ENCODE results near the gene CFAP100. TPM values are rescaled to one million over a fixed set of nuclear protein-coding genes. Genes with fewer than 3 reads are reported as not detected.

Gene CFAP100
- total RNA-seq, 2 experiments from 2014 or later: not detected

DNA sequence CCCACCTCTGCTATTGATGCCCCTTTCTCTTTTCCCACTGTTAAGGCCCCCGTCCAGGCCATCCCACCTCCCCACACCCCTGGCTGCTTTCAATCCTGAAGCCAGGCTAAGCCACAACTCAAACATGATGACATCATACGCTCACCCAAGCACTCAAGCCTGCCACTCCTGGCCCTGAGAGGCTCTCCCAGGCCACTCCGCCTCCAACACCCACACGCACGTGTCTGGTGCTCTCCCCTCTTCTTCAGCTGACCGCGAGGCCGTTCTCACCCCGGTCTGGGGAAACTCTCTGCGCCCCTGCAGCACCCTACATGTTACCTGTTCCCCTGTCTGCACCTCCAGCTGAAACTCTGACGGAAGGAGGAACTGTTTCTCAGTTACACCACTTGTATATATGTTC, 74.8 kb downstream of the CFAP100 start:
- H3K27ac Mint-ChIP-seq: peak overlapping the region; percentile 51
- H3K9me3 Mint-ChIP-seq: no peaks in the 10 kb centered on the region
- peaks cover 66% of the 10 kb centered on the region for H3K4me1 Mint-ChIP-seq
- H3K27me3 Mint-ChIP-seq: no peaks in the 10 kb centered on the region
- POLR2A ChIA-PET: no interaction called here
- no peak for DNase-seq
- no peak overlapping the region for H3K4me3 Mint-ChIP-seq
- peaks cover 80% of the 10 kb centered on the region for H3K36me3 Mint-ChIP-seq (ENCODE audit: low read depth)
- CTCF ChIA-PET: no interaction called here

DNA sequence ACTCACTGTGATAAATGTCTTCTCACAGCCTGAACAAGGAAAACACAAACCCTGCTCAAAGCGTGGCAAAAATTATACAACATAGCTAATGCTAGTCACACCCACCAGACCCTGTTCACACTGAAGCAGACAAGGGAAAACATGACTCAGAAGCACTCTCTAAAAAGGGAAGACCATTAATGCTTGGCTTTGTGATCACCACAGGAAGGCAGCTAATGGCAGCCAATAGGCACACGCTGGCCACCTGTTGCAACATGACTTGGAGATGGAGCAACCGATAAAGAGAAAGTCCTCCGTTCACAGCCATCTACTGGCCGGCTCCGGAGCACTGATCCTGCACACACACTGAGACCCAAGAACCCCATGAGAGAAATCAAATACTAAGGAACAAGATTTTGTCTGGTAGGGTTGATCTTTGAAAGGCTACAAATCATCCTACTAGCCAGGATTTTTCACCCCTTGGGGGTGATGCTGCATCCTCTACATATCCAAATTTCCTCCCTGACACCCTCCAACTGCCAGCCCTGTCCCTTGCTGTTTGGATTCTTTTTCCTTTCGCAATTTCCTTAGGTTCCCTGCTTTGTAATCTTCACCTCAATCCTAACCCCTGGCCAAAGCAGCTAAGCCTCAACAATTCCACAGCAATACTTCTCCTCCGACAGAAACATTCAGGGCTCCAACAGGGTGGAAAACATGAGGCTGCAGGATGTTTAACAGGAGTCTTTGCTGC, 77.7 kb downstream of the CFAP100 start:
- ChIA-PET POLR2A (no interaction called here), CTCF (interaction anchor here (0.5 kb wide), 1 partner anchor 264 kb away, joined by 3 read pairs; no protein-coding TSS in a partner anchor)
- peaks cover 63% of the 10 kb centered on the region for H3K4me1 Mint-ChIP-seq
- no peaks in the 10 kb centered on the region for H3K27me3 Mint-ChIP-seq
- DNase-seq: no peak
- peak overlapping the region; percentile 89 for H3K4me3 Mint-ChIP-seq
- H3K27ac Mint-ChIP-seq: peak overlapping the region; percentile 1
- peaks cover 63% of the 10 kb centered on the region for H3K36me3 Mint-ChIP-seq (ENCODE audit: low read depth)
- H3K9me3 Mint-ChIP-seq: no peaks in the 10 kb centered on the region

DNA sequence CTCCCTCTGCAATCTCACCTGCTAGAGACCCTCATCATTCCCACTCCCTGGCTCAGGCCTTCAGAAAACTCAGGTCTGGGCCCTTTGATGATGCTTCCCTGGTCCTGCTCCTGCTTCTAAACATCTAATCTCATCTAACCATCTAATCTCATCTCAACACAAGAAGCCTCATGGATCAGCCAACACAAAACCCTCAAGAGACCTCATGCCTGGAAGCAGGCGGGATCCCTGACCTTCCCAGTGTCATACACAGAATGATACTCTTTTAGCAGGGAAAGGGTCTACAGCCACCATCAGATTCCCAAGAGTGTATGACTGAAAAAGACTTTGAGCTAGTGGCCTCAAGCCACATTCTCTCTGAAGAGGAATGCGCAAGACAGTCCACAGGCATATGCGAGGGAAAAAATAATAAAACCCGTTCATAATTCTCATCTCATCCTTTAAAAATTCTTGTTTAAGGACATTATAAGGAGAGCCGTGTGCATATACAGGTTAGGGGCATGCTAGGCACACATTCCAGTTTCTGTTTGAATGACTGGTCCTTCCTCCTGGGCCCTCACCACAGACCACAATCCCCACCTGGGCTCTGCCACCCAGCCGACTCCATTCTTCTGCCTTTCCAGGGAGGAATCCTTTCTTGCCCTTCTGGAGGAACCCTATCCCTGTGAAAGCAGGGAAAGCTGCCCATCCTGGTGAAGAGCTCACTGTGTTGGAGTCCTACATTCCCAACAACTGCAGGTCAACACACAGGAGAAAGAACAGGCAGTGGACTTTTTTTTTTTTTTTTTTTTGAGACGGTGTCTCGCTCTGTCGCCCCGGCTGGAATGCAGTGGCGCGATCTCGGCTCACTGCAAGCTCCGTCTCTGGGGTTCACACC, 78.8 kb downstream of the CFAP100 start:
- no peak for DNase-seq
- CTCF ChIA-PET: interaction anchor here (0.5 to 0.9 kb wide), 3 partner anchors 10 to 344 kb away, joined by 3 to 9 read pairs (median 3); no protein-coding TSS in a partner anchor
- Mint-ChIP-seq H3K27me3 (no peaks in the 10 kb centered on the region), H3K4me3 (peak overlapping the region; percentile 89), H3K36me3 (ENCODE audit: low read depth) (peaks cover 55% of the 10 kb centered on the region), H3K9me3 (no peaks in the 10 kb centered on the region), H3K27ac (peak overlapping the region; percentile 8), H3K4me1 (peaks cover 56% of the 10 kb centered on the region)
- POLR2A ChIA-PET: interaction anchor here (1.1 to 2.5 kb wide), 3 partner anchors 7 to 21 kb away, joined by 4 to 7 read pairs (median 4); no protein-coding TSS in a partner anchor

DNA sequence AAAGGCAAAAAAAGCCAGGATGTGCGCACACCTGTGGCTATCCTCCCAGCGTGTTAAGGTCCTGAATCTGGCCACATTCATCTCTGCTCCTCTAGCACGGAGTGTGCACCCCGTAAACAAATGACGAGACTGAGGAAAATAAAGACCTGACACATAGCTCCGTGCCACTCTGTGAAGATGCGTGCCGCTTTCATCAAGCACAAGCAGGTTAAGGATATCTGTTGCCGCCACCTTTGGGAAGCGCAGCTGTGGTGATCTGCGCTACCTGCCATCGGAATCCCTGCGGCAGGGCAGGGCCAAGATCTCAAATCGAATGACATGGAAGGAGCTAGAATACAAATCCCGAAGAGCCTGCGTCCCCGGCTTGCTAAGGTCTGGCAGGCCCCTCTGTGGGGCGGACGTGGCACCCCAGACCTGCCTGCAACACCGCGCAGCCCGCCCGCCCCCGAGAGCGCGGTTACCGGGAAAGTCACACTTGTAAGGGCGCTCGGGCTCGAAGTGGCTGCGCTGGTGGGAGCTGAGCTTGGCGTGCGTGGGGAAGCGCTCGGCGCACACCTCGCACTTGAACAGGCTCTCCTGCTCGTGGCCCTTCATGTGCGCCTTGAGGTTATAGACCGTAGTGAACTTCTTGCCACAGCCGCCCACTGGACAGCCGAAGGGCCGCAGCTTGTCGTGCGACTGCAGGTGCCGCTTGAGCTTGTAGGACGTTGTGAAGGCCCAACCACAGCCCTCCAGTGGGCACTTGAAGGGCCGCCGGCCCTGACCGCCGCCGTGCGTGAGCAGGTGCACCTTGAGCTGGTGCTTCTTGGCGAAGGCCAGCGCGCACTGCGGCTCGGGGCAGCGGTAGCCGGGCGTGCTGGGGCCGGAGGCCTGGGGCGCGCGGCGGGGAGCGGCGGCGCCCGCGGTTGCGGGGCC, 80.0 kb downstream of the CFAP100 start:
- POLR2A ChIA-PET: interaction anchor here (1.0 to 2.5 kb wide), 5 partner anchors 9 to 22 kb away, joined by 3 to 7 read pairs (median 4); no protein-coding TSS in a partner anchor
- H3K4me3 Mint-ChIP-seq: peak overlapping the region; percentile 89
- peaks cover 44% of the 10 kb centered on the region for H3K4me1 Mint-ChIP-seq
- peak overlapping the region; percentile 85 for H3K27ac Mint-ChIP-seq
- DNase-seq: peak; percentile 47
- peaks cover 43% of the 10 kb centered on the region for H3K36me3 Mint-ChIP-seq (ENCODE audit: low read depth)
- CTCF ChIA-PET: interaction anchor here (1.0 kb wide), 1 partner anchor 558 kb away, joined by 3 read pairs; no protein-coding TSS in a partner anchor
- H3K27me3 Mint-ChIP-seq: no peaks in the 10 kb centered on the region
- H3K9me3 Mint-ChIP-seq: no peaks in the 10 kb centered on the region

DNA sequence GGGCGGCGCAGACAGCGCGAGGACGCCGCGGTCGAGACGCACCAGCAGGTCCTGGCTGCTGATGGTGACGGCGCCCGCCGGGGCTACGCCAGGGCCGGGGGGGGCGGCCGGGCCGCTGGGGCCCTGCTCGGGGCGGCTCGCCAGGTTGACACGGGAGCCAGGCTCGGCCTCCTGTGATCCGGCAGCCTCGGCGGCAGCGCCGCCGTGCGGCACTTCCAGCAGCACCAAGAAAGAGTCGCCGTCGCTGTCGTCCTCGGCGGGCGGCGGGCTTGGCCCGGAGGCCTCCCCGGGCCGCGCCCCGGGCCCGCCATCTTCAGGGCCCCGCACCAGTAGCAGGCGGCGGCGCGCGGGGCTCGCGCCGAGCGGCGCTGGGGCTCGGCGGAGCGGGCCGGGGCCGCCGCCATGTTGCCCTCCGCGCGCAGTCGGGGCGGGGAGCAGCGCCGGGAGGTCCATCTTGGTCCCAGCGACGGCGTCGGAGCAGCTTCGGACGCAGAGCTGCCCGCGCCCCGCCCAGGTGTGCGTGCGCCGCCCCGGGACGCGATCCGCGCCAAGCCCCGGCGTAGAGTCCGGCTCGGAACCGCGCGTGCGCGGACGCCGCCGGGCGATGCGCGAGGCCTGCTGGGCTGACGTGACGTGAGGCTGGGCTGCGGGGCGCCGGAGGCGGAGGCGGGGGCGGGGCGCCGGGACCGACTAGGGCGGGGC, 80.9 kb downstream of the CFAP100 start, which contains the start of gene ZXDC:
Gene ZXDC (minus strand): TSS at position 479 of the 702 bp plus-strand sequence. CDS start 26 bp downstream, at position 453.
- peak within 1 kb of the TSS; percentile 85 for H3K27ac Mint-ChIP-seq
- CTCF ChIA-PET: interaction anchor here (1.0 to 1.1 kb wide), 2 partner anchors 559 to 1007 kb away, joined by 3 read pairs; no protein-coding TSS in a partner anchor

DNA sequence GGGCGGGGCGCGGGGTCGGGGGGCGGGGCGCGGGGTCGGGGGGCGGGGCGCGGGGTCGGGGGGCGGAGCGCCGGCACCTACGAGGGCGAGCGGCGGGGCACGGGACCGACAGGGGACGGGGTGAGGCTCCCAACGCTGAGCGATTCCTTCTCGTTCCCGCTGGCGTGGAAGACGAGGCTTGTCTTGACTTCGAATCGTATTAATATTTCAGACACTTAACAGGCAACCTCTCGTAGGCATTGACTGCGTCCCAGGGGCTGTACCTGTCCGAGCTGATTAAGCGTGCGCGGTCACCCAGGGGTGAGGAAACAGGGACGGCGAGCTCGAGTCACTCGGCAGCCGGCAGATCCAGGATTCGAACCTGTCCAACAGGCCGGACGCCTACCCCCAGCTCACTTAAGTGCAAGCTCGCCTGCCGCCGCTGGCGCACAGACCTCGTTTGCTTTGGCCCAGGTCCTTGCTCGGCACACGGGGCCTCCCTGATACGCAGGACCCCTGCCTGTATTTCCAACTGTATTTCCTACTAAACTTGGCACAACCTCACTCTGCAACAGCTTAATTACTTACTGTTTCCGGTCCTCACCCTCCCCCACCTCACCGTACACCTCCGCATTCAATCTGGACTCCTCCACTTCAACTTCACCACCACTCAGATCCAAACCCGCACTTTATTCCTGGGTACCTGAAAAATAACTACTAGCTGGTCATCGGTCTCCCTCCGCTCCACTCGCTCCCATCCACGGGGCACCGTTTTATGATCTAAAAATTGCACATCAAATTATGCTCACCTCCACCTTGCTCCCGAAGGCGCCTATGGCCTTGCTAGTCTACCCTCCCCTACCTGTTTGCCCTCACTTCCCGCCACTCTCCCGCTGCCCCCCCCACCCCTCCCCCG, 81.7 kb downstream of the CFAP100 start:
- DNase-seq: no peak
- POLR2A ChIA-PET: interaction anchor here (0.6 to 2.5 kb wide), 5 partner anchors 10 to 17 kb away, joined by 3 to 7 read pairs (median 4); no protein-coding TSS in a partner anchor
- H3K27ac Mint-ChIP-seq: peak overlapping the region; percentile 62
- H3K4me3 Mint-ChIP-seq: peak overlapping the region; percentile 78
- no peaks in the 10 kb centered on the region for H3K9me3 Mint-ChIP-seq
- CTCF ChIA-PET: interaction anchor here (0.9 to 1.1 kb wide), 3 partner anchors 46 to 1006 kb away, joined by 3 to 4 read pairs (median 3); no protein-coding TSS in a partner anchor
- H3K4me1 Mint-ChIP-seq: peaks cover 38% of the 10 kb centered on the region
- no peaks in the 10 kb centered on the region for H3K27me3 Mint-ChIP-seq
- peaks cover 27% of the 10 kb centered on the region for H3K36me3 Mint-ChIP-seq (ENCODE audit: low read depth)

More for the DNA sequence above, 80.9 kb downstream of the CFAP100 start, which contains the start of gene ZXDC:
- H3K4me1 Mint-ChIP-seq: peaks cover 43% of the 10 kb centered on the region
- peak; percentile 95 for DNase-seq
- H3K4me3 Mint-ChIP-seq: peak within 1 kb of the TSS; percentile 89
- H3K27me3 Mint-ChIP-seq: no peaks in the 10 kb centered on the region
- POLR2A ChIA-PET: interaction anchor here (0.6 to 2.5 kb wide), 6 partner anchors 9 to 16 kb away, joined by 3 to 7 read pairs (median 4); no protein-coding TSS in a partner anchor
- peaks cover 36% of the 10 kb centered on the region for H3K36me3 Mint-ChIP-seq (ENCODE audit: low read depth)
- H3K9me3 Mint-ChIP-seq: no peaks in the 10 kb centered on the region

DNA sequence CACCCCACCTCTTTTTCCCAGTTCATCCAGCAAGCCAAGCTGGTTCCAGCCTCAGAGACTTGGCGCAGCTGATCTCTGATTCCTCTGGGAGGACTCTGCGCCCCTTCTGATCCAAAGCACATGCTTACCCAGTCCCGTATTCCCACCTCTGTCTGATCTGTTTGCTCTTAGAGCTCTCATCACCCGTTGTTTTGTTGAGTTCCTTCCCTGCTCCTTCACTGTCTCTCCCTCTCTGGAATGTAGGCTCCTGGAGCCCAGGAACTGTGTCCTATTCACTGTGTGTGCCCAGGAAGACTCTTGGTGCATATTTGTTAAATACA, 82.3 kb downstream of the CFAP100 start:
- no peak for DNase-seq
- ChIA-PET CTCF (interaction anchor here (0.9 to 1.1 kb wide), 2 partner anchors 46 to 504 kb away, joined by 3 to 4 read pairs; no protein-coding TSS in a partner anchor), POLR2A (interaction anchor here (0.7 kb wide), 1 partner anchor 17 kb away, joined by 3 read pairs; no protein-coding TSS in a partner anchor)
- Mint-ChIP-seq H3K27ac (peak overlapping the region; percentile 74), H3K27me3 (no peaks in the 10 kb centered on the region), H3K9me3 (no peaks in the 10 kb centered on the region), H3K4me1 (peaks cover 35% of the 10 kb centered on the region), H3K36me3 (ENCODE audit: low read depth) (peaks cover 24% of the 10 kb centered on the region), H3K4me3 (peak overlapping the region; percentile 78)

DNA sequence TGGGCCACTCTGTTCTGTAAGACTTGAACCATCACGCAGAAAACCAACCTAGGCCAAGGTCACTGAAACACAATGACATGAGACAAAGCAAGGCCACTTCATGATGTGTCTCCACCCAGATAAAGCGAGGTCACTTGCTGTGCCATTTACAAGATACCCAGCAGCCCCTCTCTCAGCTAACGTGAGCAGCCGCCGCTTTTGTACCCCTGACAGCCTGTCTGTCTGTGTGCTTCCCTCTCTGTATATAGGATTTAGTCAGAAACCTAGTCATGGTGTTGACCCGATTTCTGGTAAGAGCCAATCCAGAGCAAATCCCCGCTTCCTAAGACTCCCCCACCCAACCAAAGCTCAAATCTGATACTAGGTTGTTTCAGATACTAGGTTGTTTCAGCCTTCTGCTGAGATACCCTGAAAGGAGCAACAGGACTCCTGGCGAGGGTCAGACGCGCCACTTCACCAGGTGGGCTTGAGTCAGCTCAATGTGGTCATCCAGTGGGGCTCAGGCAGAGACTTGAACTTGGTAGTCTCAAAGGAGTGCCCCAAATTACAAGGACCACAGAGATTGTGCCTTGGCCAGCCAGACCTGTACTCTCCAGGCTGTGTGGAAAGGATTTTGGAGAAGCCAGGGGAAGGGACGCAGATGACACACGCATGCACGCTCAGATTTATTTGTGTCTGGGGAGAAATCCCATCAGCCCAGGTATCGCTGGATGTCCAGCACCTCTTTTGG, 84.0 kb downstream of the CFAP100 start:
- Mint-ChIP-seq H3K4me3 (no peak overlapping the region), H3K27me3 (no peaks in the 10 kb centered on the region), H3K4me1 (peaks cover 18% of the 10 kb centered on the region), H3K36me3 (ENCODE audit: low read depth) (peaks cover 7% of the 10 kb centered on the region), H3K9me3 (no peaks in the 10 kb centered on the region), H3K27ac (no peak overlapping the region)
- ChIA-PET POLR2A (no interaction called here), CTCF (no interaction called here)
- DNase-seq: no peak

DNA sequence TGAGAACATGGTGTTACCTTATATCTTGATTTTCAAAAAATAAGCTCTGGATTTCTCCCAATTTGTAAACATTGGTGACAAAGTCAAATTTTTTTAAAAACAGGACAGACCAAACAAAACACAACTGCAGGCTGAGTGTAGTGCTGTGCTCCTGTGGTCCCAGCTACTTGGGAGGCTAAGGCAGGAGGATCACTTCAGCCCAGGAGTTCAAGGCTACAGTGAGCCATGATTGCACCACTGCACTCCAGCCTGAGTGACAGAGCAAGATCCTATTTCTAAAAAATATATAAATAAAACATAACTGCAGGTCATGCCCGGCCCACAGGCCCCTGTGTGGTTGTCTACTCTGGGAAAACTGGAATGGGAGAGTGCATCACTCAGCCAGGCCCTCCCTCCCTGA, 84.9 kb downstream of the CFAP100 start:
- Mint-ChIP-seq H3K9me3 (no peaks in the 10 kb centered on the region), H3K4me1 (peaks cover 9% of the 10 kb centered on the region), H3K27ac (no peak overlapping the region), H3K36me3 (ENCODE audit: low read depth) (peaks cover 2% of the 10 kb centered on the region), H3K4me3 (no peak overlapping the region), H3K27me3 (no peaks in the 10 kb centered on the region)
- no peak for DNase-seq
- POLR2A ChIA-PET: no interaction called here
- CTCF ChIA-PET: no interaction called here

DNA sequence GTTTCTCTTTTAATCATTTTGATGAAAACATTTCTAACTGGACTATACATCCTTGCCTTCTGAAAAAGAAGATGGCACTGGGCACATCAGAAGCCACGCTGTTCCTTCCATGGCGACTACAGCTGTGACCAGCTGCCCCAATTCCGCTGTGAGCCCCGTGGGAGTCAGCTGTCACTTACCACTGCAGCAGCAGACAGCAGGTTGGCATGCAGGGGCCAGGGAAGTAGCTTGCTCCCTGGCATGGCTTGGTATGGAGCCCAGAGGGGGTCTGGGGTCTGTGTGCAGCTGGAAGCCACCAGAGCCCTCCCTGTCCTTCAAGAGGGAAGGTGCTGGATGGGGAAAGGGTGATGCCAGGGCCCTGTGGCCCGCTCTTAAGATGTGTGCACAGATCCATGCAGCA, 85.5 kb downstream of the CFAP100 start:
- DNase-seq: no peak
- Mint-ChIP-seq H3K27me3 (no peaks in the 10 kb centered on the region), H3K36me3 (ENCODE audit: low read depth) (no peaks in the 10 kb centered on the region), H3K27ac (no peak overlapping the region), H3K4me3 (no peak overlapping the region), H3K4me1 (peaks cover 7% of the 10 kb centered on the region), H3K9me3 (no peaks in the 10 kb centered on the region)
- ChIA-PET CTCF (no interaction called here), POLR2A (no interaction called here)
